GF-D8 (cell line): ENCODE data around the gene SPATA2L.
A peak's percentile ranks its signal among the peaks of the same experiment; 100 is the strongest.
"Not testable (repeated sequence)": the region's sequence is repeated elsewhere in the genome, so short reads cannot be mapped to it uniquely, and the experiment has no call there.

Source experiments
- DNase-seq: peaks from one replicate; lab custom pipeline; 2025; lab: John Stamatoyannopoulos, UW

Gene SPATA2L

DNA sequence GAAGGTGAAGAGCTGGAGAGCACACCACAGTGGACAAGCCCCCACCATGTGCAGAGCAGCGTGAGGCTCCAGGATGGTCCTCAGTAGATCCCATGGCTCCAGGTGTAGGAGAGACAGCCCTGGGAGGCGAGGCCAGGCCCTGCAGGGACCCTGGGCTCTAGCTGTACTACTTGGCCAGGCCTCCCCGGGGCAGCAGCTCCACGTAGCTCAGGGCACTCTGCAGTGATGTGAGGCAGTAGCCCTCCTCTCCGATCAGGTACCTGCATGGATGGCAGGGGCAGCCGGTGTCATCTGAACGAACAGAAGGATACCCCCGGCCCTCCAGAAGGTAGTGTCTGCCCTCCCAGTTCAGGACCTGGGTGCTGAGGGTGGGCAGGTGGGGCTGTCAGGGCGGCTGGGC lies 6.2 kb upstream of the SPATA2L start:
- DNase-seq = no peak

DNA sequence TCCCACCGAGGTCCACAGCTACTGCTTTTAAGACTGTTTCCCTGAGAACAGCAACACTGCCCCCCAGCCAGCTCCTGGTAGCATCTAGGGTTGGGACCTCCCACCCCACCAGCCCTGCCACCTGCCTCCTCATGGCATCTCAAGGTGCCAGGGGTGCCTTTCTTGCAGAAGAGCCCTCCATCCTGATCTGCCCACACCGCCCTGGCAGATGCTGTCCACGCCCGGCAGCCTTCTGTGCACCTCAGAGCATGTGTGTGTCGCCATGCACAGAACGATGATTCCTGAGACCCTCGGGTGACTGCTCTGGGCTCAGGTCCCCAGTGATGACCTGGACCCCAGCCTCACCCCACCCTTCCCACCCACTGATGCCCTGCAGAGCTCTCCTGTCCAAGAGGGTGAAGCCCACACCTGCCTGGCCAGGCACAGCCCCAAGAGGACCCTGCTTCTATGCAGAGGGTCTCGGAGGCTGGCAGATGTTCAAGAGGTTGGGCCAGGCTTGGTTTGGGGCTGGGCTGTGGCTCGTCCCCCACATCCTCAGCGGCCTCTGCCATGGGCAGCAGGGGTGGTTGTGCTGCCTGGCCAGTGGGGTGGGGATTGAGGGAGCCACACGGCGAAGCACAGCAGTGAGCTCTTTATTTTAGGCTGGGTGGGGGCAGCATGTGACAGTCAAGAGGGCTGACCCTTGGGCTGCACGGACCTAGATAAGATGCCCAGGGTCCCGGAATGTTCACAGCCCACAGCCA lies 5.2 kb upstream of the SPATA2L start:
- no peak for DNase-seq

DNA sequence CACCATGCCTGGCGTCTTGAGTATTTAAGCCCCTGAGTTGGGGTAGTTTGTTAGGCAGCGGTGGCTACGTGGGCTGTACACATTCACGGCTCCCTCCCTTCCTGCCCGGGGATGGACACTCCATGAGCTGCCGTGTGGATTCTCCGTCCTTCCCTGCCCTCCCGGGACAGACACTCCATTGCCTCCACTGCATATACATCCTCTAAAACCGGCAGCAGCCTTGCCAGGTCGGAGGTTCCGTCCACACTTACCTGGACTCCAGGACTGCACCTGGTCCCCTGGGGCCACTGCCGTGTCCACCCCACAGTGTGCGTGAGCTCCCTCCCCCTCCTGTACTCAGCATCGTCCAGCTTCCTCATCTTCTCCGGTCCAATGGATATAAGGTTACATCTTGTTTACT lies 3.5 kb upstream of the SPATA2L start:
- no peak for DNase-seq

DNA sequence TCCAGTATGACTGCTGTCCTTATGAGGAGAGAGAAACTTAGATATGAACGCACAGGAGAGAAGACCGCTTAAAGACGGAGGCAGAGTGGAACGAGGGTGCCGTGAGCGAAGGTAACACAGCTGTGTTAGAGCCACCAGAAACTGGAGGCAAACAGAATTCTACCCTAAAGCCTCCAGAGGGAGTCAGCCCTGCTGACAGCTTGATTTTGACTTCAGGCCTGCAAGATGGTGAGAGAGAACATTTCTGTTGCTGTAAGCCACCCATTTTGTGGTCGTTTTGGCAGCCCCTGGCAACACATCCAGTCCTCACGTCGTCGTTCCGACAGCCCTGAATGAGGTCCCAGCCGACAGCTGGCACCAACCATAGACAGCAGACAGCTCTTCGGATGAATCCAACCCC lies 2.8 kb upstream of the SPATA2L start:
- no peak for DNase-seq

DNA sequence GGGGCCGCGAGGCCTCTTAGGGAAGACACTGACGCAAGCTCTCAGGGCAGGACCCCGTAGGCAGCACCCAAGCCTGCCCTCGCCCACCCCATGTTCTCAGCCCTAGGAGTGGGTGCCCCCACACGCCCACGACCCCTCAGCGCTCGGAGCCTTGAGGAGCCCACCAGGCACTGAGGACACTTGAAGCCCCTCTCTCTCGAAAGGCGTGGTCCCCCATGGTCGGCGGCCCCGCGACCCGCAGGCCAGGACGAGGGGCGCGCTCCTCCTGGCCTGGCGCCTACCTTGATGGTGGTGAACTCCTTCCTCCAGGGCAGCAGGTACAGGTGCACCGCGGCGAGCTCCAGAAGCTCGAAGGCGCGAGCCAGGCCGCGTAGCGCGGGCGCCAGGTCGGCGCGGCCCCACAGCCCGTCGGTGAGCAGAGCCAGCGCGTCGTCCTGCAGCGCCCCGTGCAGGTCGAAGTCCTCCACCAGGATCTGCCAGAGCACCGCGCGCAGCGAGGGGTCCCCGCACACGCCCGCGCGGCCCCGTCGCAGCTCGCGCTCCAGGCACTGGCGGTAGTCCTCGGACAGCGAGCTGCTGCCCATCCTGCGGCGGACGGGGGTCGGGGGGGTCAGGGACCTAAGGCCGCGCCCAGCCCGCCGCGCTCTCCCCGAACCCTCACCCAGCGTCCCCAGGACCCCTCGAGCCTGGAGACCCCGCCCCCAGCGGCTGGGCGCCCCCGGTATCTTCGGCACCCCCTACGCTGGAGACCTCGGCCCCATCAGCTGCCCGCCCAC lies 668 bp downstream of the SPATA2L start:
- no peak for DNase-seq

DNA sequence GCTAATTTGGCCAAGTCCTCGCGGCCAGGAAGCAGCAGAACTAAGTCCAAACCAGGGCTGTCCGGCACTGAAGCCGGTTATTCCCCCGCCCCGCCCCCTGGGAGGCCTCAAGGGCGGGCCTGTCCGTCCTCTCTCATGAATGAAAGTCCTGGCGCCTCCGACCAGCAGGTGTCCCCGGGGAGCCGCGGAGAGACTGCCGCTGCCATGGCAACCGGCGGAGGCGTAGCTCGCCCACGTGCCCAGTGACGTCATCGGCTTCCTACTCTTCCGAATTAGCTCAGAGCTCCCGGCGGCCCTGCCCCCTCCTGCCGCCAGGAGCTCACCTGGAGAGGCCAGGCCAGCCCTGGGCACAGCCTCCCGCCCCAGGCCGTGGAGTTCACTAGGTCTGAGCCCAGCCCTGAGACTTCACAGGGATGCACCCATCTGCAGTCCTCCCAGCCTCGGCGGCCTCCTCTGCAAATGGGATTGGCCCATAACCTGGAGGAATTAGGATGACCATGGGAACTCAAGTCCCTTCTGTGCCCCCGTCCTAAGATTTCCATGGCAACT lies 1.3 kb downstream of the SPATA2L start:
- peak; percentile 86 for DNase-seq

DNA sequence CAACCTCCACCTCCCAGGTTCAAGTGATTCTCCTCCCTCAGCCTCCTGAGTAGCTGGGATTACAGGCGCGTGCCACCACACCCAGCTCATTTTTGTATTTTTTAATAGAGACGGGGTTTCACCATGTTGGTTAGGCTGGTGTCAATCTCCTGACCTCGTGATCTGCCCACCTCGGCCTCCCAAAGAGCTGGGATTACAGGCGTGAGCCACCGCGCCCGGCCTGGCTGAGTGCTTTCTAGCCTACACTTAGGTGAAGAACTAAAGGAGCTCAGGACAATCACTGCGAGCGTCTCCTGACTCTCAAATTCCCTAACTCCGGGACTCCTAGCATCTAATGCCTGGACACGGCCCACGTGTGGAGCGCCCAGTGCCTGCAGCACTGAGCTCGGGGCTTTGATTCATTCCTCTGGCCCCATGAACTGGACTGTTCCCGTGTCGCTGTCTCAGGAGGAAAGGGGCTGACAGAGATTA lies 1.8 kb downstream of the SPATA2L start:
- not testable (repeated sequence) for DNase-seq

DNA sequence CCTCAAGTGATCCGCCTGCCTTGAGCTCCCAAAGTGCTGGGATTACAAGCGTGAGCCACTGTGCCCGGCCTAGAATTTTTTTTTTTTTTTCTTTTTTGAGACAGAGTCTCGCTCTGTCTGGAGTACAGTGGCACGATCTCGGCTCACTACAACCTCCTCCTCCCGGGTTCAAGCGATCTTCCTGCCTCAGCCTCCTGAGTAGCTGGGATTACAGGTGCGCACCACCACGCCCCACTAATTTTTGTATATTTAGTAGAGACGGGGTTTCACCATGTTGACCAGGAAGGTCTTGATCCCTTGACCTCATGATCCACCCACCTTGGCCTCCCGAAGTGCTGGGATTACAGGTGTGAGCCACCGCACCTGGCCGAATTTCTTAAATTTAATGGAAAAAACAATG lies 2.8 kb downstream of the SPATA2L start:
- DNase-seq = not testable (repeated sequence)

DNA sequence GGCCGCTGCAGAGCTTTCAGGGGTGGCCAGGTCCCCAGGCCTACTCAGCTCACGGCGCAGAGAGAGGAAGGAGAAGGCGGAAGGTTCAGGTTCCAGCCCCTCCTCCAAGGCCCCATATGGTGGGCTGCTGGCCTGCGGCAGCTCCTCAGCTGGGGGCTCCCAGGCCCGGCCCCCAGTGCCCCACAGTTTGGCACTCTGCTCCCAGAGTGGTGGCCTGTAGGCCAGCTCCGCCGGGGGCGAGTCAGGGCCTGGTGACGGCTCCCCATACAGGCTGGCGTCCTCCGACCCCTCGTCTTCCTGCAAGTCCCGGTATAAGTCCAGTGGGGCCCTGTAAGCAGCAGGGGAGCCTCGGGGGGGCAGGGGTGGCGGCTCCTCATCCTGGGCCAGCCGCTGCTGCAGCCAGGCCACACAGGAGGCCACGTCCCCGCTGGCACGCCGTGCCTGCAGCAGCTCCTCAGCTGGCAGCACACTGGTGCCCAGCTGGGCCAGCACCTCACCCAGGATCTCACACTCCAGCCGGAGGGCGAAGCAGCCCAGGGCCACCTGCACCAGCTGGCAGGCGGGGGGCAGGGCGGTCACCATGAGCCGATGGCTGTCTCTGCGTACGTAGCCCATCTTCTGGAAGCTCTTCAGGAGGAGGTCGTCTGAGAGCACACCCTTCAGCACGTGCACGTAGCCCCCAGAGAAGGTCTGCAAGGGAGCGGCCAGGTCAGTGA lies 3.7 kb downstream of the SPATA2L start:
- DNase-seq = no peak

DNA sequence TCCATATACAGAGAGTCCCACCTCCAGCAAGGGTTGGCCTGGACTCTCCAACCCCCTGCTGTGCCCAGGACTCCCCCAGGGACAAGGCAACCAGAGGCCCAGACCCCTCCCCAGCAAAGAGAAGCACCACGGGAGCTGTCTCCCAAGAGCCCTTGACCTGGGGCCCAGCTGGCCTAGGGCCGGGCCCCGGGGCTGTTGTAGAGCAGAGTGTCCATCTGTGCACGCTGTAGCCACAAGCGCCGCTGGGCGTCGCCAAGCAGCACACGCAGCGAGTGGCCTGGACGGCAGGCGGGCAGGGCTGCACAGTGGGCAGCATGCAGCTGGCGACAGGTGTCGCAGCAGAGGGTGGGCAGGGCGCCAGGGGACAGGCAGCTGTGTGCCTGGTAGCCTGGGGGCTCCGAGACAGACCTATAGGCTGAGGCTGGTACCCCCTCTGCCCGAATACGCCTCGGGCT lies 4.3 kb downstream of the SPATA2L start:
- no peak for DNase-seq

DNA sequence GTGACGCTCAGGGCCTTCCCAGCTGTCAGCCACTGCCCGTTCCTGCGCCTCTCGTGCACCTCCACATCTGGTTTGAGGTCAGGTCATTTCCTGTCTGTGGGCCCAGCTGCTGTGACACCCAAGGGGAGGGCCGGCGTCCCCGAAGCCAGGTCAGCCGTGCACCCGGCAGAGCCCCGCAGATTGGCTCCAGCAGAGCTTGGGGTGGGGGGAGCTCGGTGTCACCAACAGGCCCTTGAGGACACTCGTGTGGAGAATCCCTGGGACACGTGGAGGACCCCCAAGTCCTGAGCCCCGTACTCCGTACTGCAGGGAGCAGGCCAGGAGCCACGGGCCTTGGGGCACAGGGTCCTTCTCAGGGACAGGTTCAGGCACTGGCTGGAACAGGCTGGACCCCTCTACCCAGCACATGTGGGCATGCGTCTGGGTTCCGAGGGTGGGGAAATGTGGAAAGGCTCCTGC lies 4.8 kb downstream of the SPATA2L start:
- DNase-seq = peak; percentile 23

DNA sequence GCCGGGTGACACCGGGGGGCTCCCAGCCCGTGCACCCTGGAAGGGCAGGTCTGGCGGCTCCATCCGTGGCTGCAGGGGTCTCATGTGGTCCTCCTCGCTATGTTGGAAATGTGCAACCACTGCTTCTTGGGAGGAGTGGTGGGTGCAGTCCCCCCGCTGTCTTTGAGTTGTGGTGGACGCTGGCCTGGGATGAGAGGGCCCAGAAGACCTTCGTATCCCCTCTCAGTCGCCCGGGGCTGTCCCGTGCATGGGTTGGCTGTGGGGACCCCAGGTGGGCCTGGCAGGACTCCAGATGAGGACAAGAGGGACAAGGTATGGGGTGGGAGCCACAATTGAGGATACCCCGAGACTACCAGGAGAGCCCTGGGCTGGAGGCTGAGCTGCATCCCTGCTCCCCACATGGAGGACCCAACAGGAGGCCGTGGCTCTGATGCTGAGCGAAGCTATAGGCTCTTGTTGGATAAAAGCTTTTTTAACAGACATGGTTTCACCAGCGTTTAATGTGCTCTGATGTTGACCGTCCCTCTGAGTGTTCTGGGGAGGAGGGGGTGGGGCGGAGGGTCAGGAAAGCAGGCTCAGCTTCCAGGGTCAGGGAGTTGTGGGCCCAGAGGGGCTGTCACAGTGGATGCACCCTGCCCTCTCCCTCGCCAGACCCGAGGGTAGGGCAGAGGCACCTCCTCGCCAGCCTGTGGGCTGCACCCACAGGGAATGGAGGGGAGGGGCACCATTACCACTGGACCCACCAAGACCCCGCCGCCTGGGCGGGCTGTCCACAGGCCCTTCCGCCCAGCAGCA lies 5.4 kb downstream of the SPATA2L start:
- DNase-seq = no peak

DNA sequence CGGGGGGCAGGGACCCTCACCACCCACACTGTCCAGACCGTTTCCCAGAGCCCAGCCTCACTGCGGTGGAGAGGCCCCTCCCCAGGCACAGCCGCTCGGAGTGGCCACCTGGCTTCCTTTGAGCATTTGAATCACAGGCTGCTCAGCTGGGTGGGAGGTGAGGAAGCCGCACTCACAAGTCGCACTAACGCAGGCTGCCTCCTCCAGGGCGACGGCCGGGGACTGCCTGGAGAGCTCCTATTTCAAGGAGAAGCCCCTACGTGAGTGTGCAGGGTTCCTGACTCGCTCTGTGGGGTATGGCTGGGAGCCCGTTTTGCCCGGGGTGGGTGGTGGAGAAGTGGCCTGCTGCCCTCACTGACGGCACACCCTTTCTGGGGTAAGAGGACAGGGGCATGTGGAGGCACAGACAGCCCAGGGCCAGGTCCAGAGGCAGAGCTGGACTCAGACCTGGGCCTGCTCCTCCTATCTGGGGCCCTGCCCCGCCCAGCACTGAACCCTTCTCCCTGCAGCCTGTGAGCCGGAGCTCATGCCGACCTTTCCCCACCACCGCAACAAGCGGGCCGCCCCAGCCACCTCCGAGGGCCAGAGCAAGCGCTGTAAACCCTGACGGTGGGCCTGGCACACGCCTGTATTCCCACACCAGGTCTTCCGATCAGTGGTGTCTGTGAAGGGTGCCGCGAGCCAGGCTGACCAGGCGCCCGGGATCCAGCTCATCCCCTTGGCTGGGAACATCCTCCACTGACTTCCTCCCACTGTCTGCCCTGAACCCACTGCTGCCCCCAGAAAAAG lies 6.2 kb downstream of the SPATA2L start:
- DNase-seq = no peak

DNA sequence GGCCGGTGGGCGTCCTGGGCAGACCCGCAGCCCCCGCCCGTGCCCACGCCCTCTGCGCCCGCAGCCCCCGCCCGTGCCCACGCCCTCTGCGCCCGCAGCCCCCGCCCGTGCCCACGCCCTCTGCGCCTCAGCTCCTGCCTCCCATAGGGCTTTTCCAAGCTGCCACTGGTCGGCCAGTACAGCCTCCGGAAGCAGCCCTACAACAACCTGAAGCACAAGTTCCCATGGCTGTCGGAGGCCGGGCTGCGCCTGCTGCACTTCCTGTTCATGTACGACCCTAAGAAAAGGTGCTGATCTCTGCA lies 6.8 kb downstream of the SPATA2L start:
- not testable (repeated sequence) for DNase-seq

DNA sequence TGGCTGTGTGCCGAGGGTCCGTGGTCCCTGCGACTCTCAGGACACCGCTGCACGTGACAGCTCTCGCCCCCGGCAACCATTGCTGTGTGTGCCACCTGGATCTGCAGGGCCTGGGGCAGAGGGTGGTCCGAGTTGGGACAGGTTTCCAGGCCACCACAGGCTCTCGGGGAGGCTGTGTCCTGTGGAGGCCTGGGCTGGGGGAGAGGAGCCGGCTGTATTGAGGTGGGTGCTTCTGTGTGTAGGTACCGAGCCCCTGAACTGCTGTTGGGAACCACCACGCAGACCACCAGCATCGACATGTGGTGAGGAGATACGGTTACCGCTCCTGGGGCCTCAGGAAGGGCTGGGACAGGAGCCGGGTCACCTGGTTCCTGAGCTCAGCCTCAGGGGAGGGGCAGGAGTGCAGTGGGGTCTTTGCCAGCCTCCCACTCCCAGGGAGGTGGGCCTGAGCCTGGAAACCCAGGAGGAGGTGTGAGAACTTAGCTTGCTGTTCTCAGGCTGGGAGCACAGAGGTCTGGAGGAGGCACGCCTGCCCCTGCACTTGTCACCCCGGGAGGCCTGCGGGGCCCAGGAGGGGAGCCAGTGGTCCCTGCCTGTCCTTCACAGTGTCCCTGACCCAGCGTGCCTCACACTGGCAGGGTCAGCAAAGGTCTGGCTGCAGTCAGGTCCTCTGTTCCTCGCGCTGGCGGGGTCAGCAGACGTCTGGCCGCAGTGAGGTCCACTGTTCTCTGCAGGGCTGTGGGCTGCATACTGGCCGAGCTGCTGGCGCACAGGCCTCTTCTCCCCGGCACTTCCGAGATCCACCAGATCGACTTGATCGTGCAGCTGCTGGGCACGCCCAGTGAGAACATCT lies 7.3 kb downstream of the SPATA2L start:
- DNase-seq = no peak

DNA sequence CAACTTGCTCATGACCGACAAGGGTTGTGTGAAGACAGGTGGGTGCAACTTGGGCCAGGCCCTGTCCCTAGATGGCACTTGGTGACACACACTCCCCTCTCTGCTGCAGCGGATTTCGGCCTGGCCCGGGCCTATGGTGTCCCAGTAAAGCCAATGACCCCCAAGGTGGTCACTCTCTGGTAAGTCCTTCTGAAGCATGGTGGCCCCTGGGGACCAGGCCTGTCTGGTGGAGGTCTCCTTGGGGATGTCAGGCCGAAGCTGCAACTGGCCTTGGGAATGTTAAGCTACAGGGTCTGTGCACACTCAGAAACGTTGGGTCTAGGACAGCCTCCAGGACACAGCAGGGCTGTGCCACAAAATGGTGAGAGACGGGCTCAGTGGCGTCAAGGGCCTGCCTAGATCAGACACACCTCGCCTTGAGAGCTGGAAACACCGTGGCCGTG lies 8.2 kb downstream of the SPATA2L start:
- DNase-seq = no peak

DNA sequence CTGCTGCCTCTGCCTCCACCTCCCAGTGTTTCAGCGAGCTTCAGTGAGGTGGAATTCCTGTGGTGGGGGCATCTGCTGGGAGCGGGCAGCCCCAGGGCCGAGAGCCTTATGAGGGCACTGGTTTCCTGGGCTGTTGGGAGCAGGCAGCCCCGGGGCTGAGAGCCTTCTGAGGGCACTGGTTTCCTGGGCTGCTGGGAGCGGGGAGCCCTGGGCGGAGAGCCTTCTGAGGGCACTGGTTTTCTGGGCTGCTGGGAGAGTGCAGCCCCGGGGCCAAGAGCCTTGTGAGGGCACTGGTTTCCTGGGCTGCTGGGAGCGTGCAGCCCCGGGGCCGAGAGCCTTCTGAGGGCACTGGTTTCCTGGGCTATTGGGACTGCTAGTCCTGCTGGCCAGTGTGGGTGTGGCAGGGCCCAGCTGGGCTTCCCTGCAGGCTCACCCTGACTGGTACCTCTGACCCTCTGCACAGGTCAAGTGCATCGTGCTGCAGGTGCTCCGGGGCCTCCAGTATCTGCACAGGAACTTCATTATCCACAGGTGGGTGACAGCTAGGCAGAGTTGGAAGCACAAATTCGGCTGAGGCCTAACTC lies 9.4 kb downstream of the SPATA2L start:
- no peak for DNase-seq

DNA sequence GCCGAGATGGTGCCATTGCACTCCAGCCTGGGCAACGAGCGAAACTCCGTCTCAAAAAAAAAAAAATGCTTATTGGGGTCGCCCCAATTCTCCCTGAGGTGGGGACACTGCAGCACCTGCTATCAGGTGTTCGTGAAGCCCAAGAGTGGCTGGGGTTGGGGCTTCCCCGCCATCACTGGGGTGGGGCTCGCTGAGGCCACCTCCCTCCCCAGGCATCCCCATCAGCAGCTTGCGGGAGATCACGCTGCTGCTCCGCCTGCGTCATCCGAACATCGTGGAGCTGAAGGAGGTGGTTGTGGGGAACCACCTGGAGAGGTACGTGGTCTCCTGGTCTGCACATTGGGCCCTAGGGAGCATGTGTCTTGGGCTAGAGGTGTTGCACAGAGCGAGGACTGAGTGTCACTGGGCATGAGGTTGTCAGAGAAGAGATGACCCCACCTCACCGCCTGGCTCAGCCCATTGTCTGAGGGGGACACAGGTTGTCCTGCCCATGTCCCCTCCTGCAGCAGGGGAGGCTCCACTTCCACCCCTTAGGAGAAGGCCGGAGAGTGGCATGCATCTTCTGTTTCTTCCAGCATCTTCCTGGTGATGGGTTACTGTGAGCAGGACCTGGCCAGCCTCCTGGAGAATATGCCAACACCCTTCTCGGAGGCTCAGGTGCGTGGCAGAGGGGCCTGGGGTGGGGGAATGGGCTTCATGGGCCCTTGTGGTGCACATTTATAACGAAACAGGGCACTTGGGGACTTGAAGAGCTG lies 10.1 kb downstream of the SPATA2L start:
- no peak for DNase-seq
